Right atrium auricular region (tissue), 2 donors: ENCODE results near the gene IKBIP. TPM values are rescaled to one million over a fixed set of nuclear protein-coding genes. Genes with fewer than 3 reads are reported as not detected.

ENCODE experiments used
- DNase-seq: peaks from one replicate; pipeline ENCODE4 v3.0.0-alpha.2; 2019; ENCODE audit warnings: low spot score
- H3K27ac ChIP-seq, 2 donors: fragments of 200-600 bp; sonication (generic); 1 replicate in 1 of 2; 2 replicates in 1 of 2; pipeline ENCODE4 v1.5.1; 2016 to 2019
- H3K27me3 ChIP-seq, 2 donors: fragments of 200-600 bp; sonication (generic); one replicate each; pipeline versions ENCODE4 v1.5.1 to v1.6.0; 2017 to 2019
- H3K36me3 ChIP-seq: fragments of 200-600 bp; sonication (generic); one replicate; pipeline ENCODE4 v1.5.1; 2016
- H3K4me1 ChIP-seq, 2 donors: fragments of 200-600 bp; sonication (generic); one replicate each; pipeline versions ENCODE4 v1.5.1 to v1.6.0; 2017 to 2019
- H3K4me3 ChIP-seq, 2 donors: fragments of 200-600 bp; sonication (generic); 1 replicate in 1 of 2; 2 replicates in 1 of 2; pipeline ENCODE4 v1.5.1; 2017 to 2019; ENCODE audit warnings: mild to moderate bottlenecking in 1 of 2, moderate library complexity in 1 of 2
- H3K9me3 ChIP-seq, 2 donors: fragments of 200-600 bp; sonication (generic); one replicate each; pipeline ENCODE4 v1.5.1; 2019
- CTCF ChIP-seq, 2 donors: fragments of 200-600 bp; sonication (generic); IDR thresholded peaks; one replicate each; pipeline ENCODE4 v1.5.1; 2019; ENCODE audit warnings: antibody characterized with exemption in 2 of 2
- total RNA-seq, 2 donors: library from RNA; depleted of rRNA; stranded (reverse); fragments of >200 nt; gene quantifications; one replicate each; pipeline ENCODE4 v1.1.0, GENCODE V29; 2016

The IKBIP gene
- total RNA-seq, 2 donors from 2014 or later: 6.7 to 7.4 TPM

DNA sequence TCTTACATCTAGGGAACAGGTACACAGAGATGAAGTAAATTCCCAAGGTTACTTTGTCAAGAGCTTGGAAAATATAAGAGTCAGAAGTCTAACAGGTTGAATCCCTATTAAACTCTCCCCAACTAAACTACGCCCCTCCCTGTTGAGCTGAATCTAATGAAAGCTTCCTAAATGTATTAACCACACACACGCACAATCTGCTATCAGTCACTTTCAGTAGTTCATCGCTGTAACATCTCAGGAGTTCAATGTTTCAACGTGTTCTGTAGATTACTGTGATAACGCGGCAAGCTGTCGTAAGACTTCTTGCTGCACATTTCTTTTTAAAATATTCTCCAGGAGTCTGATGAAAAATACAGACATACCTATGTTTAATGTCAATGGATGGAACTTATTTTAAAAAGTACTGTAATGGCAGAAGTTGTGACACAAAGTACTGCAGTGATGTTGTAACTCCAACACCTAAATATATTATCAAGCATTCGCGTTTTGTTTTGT is 51.7 kb downstream of the IKBIP start:
- Histone ChIP-seq H3K4me3 (peak overlapping the region; percentile 76 to 100), H3K27ac (peak overlapping the region; percentile 97 to 100), H3K36me3 (peaks cover 26% of the 10 kb centered on the region), H3K27me3 (no peaks in the 10 kb centered on the region), H3K4me1 (peaks cover 0 to 27% of the 10 kb centered on the region in 2 donors), H3K9me3 (no peaks in the 10 kb centered on the region)
- TF ChIP-seq CTCF (IDR thresholded peaks at IDR 0.05): no peak
- DNase-seq: no peak

GRCh38 chr12:98591209-98591608 is 53.4 kb downstream of the IKBIP start:
- no peaks in the 10 kb centered on the region for H3K9me3 ChIP-seq
- peaks cover 9% of the 10 kb centered on the region for H3K36me3 ChIP-seq
- no peak for DNase-seq
- no peak overlapping the region for H3K27ac ChIP-seq
- no peak overlapping the region for H3K4me3 ChIP-seq
- TF ChIP-seq CTCF (IDR thresholded peaks at IDR 0.05): no peak
- H3K4me1 ChIP-seq: peaks cover 0 to 15% of the 10 kb centered on the region in 2 donors
- no peaks in the 10 kb centered on the region for H3K27me3 ChIP-seq

GRCh38 chr12:98587084-98587483 is 57.5 kb downstream of the IKBIP start:
- Histone ChIP-seq H3K4me3 (no peak overlapping the region), H3K27ac (no peak overlapping the region), H3K27me3 (no peaks in the 10 kb centered on the region), H3K36me3 (no peaks in the 10 kb centered on the region), H3K9me3 (no peaks in the 10 kb centered on the region), H3K4me1 (no peaks in the 10 kb centered on the region)
- DNase-seq: no peak
- TF ChIP-seq CTCF (IDR thresholded peaks at IDR 0.05): no peak

- no peak for TF ChIP-seq CTCF (IDR thresholded peaks at IDR 0.05)
- Histone ChIP-seq H3K4me3 (no peak overlapping the region), H3K9me3 (no peaks in the 10 kb centered on the region), H3K36me3 (no peaks in the 10 kb centered on the region), H3K4me1 (no peaks in the 10 kb centered on the region), H3K27me3 (no peaks in the 10 kb centered on the region), H3K27ac (no peak overlapping the region)
- DNase-seq: no peak
These were observed 62.5 kb downstream of the IKBIP start for GRCh38 chr12:98582093-98582492.

DNA sequence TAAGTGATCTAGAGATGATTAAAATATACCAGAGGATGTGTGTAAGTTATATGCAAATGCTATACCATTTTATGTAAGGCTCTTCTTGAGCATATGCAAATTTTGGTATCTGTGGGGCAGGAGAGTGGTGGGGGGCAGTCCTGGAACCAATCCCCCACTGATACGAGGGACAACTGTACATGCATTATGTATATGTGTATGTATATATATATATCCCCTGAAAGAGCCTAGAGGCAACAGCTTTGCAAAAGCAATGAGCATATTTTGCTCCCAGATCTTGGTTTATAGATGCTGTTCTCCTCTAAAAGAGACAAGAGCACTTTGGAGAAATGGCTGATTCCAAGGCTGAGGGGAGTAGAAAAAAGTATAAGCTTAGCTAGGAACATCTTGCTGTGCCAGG is 63.5 kb downstream of the IKBIP start:
- no peak overlapping the region for H3K4me3 ChIP-seq
- no peaks in the 10 kb centered on the region for H3K36me3 ChIP-seq
- no peak overlapping the region for H3K27ac ChIP-seq
- H3K4me1 ChIP-seq: no peaks in the 10 kb centered on the region
- H3K27me3 ChIP-seq: no peaks in the 10 kb centered on the region
- no peak for DNase-seq
- no peak for TF ChIP-seq CTCF (IDR thresholded peaks at IDR 0.05)
- no peaks in the 10 kb centered on the region for H3K9me3 ChIP-seq

DNA sequence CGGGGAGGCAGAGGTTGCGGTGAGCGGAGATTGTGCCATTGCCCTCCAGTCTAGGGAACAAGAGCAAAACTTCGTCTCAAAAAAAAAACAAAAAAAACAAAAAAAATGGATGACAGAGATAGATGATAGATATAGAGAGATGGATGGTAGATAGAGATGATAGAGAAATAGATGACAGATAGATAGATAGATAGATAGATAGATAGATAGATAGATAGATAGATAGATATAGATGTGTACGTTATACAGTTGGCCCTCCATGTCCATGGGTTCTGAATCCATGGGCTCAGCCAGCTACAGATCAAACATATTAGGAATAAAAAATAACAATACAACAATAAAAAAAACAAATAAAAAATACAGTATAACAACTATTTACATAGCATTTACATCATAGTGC is 63.9 kb downstream of the IKBIP start:
- Histone ChIP-seq H3K9me3 (no peaks in the 10 kb centered on the region), H3K36me3 (no peaks in the 10 kb centered on the region), H3K4me1 (no peaks in the 10 kb centered on the region), H3K4me3 (no peak overlapping the region), H3K27me3 (no peaks in the 10 kb centered on the region), H3K27ac (no peak overlapping the region)
- no peak for DNase-seq
- TF ChIP-seq CTCF (IDR thresholded peaks at IDR 0.05): no peak
